LNCaP clone FGC (cell line): ENCODE results near the gene HIC1.

Experiments used
- DNase-seq: peaks from one replicate; pipeline ENCODE4 v3.0.0-alpha.2; 2011; ENCODE audit warnings: low read depth
- H3K4me3 ChIP-seq: 2 replicates; pipeline ENCODE4 v1.5.1; 2011; ENCODE audit warnings: mild to moderate bottlenecking, low read depth, low read length, control low read depth
- CTCF ChIP-seq: IDR thresholded peaks from 2 replicates; pipeline ENCODE4 v1.5.1; 2012; ENCODE audit warnings: mild to moderate bottlenecking; ENCODE audit not compliant: control insufficient read depth, insufficient read depth; ENCODE audit errors: extremely low read depth

The HIC1 gene

GRCh38 chr17:2047590-2047989 lies 7.3 kb upstream of the HIC1 start:
- no peak for TF ChIP-seq CTCF
- no peak for DNase-seq
- no peak overlapping the region for H3K4me3 ChIP-seq

GRCh38 chr17:2048805-2049204 lies 6.1 kb upstream of the HIC1 start:
- no peak for TF ChIP-seq CTCF
- H3K4me3 ChIP-seq: peak overlapping the region; percentile 64
- no peak for DNase-seq

GRCh38 chr17:2049333-2050299 lies 5.3 kb upstream of the HIC1 start:
- DNase-seq: no peak
- H3K4me3 ChIP-seq: peak overlapping the region; percentile 64
- no peak for TF ChIP-seq CTCF

GRCh38 chr17:2050300-2051060 lies 4.4 kb upstream of the HIC1 start:
- peak overlapping the region; percentile 39 for H3K4me3 ChIP-seq
- DNase-seq: no peak
- no peak for TF ChIP-seq CTCF

- H3K4me3 ChIP-seq: no peak overlapping the region; the same call in 1 of the 2 replicates
- no peak for DNase-seq
Measured at GRCh38 chr17:2051061-2051932, 3.6 kb upstream of the HIC1 start.

More at GRCh38 chr17:2051061-2051932, 3.6 kb upstream of the HIC1 start:
- TF ChIP-seq CTCF: no peak
